Coronary artery (tissue), 2 donors: ENCODE data around the gene STRN4.

Source experiments
- DNase-seq: peaks from one replicate; pipeline ENCODE4 v3.0.0-alpha.2; 2017; ENCODE audit warnings: low spot score
- H3K27ac ChIP-seq, 2 donors: fragments of 200-600 bp; sonication (generic); one replicate each; pipeline ENCODE4 v1.5.1; 2016 to 2019
- H3K4me3 ChIP-seq: fragments of 200-600 bp; sonication (generic); 2 replicates; pipeline ENCODE4 v1.5.1; 2016; ENCODE audit warnings: mild to moderate bottlenecking, moderate library complexity
- CTCF ChIP-seq: fragments of 200-600 bp; sonication (generic); IDR thresholded peaks from one replicate; pipeline ENCODE4 v1.5.1; 2019; ENCODE audit warnings: antibody characterized with exemption

The STRN4 gene

GRCh38 chr19:46696052-46696451 is 50.2 kb downstream of the STRN4 start:
- H3K27ac ChIP-seq, result no peak overlapping the region
- H3K4me3 ChIP-seq, result no peak overlapping the region
- DNase-seq, result no peak
- no peak for TF ChIP-seq CTCF

GRCh38 chr19:46693760-46694159 is 52.5 kb downstream of the STRN4 start:
- no peak overlapping the region for H3K4me3 ChIP-seq
- TF ChIP-seq CTCF, result no peak
- no peak overlapping the region for H3K27ac ChIP-seq
- no peak for DNase-seq

- no peak for DNase-seq
- Histone ChIP-seq H3K4me3 (no peak overlapping the region), H3K27ac (no peak overlapping the region)
- TF ChIP-seq CTCF, result no peak
Measured at GRCh38 chr19:46692918-46693722, 53.1 kb downstream of the STRN4 start.

DNA sequence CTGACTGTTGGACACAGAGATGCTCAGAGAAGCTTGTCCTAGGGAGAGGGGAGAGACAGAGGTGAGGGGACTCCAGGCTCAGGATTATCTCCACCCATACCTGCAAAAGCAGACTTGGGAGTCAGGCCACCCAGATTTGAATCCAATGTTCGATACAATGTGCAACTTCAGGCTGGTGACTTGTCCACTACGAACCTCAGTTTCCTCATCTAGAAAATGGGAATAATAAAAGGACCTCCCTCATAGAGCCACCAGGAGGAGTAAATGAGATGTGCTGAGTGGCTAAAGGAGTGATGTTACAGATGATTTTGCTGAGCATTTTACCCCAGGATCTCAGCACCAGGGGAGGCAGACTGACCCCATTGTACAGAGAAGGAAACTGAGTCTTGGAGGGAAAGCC is 54.3 kb downstream of the STRN4 start:
- no peak for TF ChIP-seq CTCF
- Histone ChIP-seq H3K4me3 (no peak overlapping the region), H3K27ac (no peak overlapping the region)
- no peak for DNase-seq

GRCh38 chr19:46691104-46691503 is 55.1 kb downstream of the STRN4 start:
- no peak overlapping the region for H3K27ac ChIP-seq
- TF ChIP-seq CTCF, result no peak
- no peak for DNase-seq
- H3K4me3 ChIP-seq, result no peak overlapping the region

GRCh38 chr19:46689358-46689757 is 56.9 kb downstream of the STRN4 start:
- H3K4me3 ChIP-seq, result no peak overlapping the region
- no peak for DNase-seq
- no peak overlapping the region for H3K27ac ChIP-seq
- no peak for TF ChIP-seq CTCF

DNA sequence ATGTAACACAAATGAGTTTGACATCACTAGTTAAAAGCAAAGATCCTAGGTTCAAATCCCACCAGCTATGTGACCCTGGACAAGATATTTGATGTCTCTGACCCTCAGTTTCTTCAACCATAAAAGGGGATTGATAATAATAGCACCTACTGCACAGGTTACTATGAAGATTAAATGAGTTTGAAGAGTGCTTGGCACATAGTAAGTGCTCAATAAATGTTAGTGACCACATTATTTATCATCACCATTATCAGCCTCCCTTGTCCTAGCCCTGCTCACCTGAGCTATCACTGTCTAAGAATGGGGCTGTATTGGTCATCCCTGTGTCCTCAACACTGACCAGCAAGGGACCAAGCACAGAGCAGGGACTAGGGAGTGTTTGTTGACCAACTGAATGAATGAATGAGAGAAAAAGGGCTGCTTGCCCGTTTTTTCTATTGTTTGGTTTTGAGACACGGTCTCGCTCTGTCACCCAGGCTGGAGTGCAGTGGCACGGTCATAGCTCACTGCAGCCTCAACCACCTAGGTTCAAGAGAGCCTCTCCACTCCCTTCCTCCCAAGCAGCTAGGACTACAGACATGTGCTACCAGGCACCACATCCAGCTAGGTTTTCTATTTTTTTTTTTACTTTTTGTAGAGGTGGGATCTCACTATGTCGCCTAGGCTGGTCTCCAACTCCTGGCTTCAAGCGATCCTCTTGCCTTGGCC is 58.7 kb downstream of the STRN4 start:
- Histone ChIP-seq H3K27ac (no peak overlapping the region), H3K4me3 (no peak overlapping the region)
- no peak for TF ChIP-seq CTCF
- DNase-seq, result no peak
